Measurements from ENCODE around the gene MORN1.

GRCh38 chr1:2312515-2313301 lies 78.6 kb downstream of the MORN1 start:
- TF ChIP-seq, protein P1, sequence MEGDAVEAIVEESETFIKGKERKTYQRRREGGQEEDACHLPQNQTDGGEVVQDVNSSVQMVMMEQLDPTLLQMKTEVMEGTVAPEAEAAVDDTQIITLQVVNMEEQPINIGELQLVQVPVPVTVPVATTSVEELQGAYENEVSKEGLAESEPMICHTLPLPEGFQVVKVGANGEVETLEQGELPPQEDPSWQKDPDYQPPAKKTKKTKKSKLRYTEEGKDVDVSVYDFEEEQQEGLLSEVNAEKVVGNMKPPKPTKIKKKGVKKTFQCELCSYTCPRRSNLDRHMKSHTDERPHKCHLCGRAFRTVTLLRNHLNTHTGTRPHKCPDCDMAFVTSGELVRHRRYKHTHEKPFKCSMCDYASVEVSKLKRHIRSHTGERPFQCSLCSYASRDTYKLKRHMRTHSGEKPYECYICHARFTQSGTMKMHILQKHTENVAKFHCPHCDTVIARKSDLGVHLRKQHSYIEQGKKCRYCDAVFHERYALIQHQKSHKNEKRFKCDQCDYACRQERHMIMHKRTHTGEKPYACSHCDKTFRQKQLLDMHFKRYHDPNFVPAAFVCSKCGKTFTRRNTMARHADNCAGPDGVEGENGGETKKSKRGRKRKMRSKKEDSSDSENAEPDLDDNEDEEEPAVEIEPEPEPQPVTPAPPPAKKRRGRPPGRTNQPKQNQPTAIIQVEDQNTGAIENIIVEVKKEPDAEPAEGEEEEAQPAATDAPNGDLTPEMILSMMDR (IDR thresholded peaks at IDR 0.05) = no peak
- TF ChIP-seq POLR2A (IDR thresholded peaks at IDR 0.05) = no peak
